Measurements from ENCODE around the gene EYA4.

DNA sequence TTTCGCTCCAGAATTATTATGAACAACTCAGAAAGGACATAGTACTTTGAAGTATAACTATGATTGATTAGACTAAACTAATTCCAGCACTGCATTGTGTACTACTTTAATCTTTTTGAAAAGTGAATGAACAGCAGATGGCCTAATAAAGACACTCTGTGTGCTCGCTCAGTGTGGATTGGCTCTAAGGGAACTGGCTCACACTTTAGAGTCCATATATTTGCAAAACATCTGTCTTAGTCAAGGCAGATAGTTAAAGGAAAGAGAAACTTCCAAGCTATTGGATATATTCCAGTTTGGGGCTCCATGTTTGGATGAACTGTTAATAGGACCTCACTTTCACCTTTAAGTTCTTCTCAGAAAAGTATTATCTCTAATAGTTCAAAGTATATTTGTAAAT, 218.9 kb downstream of the EYA4 start:
- TF ChIP-seq E2F4 (CRISPR knock-in tag; IDR thresholded peaks at IDR 0.05; ENCODE audit: borderline replicate concordance, low read depth) (no peak), ZNF263 (CRISPR knock-in tag; IDR thresholded peaks at IDR 0.05; ENCODE audit: low read depth) (no peak)
- TF ChIP-seq, protein P1, sequence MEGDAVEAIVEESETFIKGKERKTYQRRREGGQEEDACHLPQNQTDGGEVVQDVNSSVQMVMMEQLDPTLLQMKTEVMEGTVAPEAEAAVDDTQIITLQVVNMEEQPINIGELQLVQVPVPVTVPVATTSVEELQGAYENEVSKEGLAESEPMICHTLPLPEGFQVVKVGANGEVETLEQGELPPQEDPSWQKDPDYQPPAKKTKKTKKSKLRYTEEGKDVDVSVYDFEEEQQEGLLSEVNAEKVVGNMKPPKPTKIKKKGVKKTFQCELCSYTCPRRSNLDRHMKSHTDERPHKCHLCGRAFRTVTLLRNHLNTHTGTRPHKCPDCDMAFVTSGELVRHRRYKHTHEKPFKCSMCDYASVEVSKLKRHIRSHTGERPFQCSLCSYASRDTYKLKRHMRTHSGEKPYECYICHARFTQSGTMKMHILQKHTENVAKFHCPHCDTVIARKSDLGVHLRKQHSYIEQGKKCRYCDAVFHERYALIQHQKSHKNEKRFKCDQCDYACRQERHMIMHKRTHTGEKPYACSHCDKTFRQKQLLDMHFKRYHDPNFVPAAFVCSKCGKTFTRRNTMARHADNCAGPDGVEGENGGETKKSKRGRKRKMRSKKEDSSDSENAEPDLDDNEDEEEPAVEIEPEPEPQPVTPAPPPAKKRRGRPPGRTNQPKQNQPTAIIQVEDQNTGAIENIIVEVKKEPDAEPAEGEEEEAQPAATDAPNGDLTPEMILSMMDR (IDR thresholded peaks at IDR 0.05): no peak
